K562 (cell line): ENCODE data around the gene OPRL1. TPM values are rescaled to one million over a fixed set of nuclear protein-coding genes. Genes with fewer than 3 reads are reported as not detected.

Source experiments
- BRF2 ChIP-seq: IDR thresholded peaks from 3 replicates; pipeline ENCODE4 v1.6.1; 2011; ENCODE audit warnings: borderline replicate concordance, mild to moderate bottlenecking; ENCODE audit not compliant: insufficient read length, insufficient read depth
- CCNT2 ChIP-seq: IDR thresholded peaks from 2 replicates; pipeline ENCODE4 v1.6.1; 2011; ENCODE audit warnings: borderline replicate concordance, low read depth, mild to moderate bottlenecking, moderate library complexity, mixed read lengths, low read length; ENCODE audit not compliant: insufficient read length; ENCODE audit errors: extremely low read depth
- ESRRA ChIP-seq: fragments of 450-650 bp; IDR thresholded peaks from 2 replicates; pipeline ENCODE4 v1.6.1; 2014; ENCODE audit warnings: low read depth, mild to moderate bottlenecking, moderate library complexity, borderline replicate concordance
- FIP1L1 ChIP-seq: fragments of 200-400 bp; formaldehyde crosslinking; IDR thresholded peaks from 2 replicates; pipeline ENCODE4 v1.6.1; 2018; ENCODE audit warnings: mild to moderate bottlenecking, low read depth, low read length; ENCODE audit not compliant: poor library complexity, severe bottlenecking
- GATAD2B ChIP-seq: fragments of 450-650 bp; IDR thresholded peaks from 2 replicates; pipeline ENCODE4 v1.6.1; 2017; ENCODE audit warnings: mild to moderate bottlenecking, borderline replicate concordance
- HMGN3 ChIP-seq: IDR thresholded peaks from 2 replicates; pipeline ENCODE4 v1.6.1; 2011; ENCODE audit warnings: borderline replicate concordance, low read depth, mild to moderate bottlenecking, mixed read lengths, low read length; ENCODE audit not compliant: insufficient read length; ENCODE audit errors: extremely low read depth
- JUNB ChIP-seq: fragments of 450-650 bp; formaldehyde crosslinking; conservative IDR thresholded peaks from 2 replicates; pipeline ENCODE4 v1.4.0; 2020; ENCODE audit warnings: mild to moderate bottlenecking
- MBD1 ChIP-seq: fragments of 250-450 bp; sonication (Bioruptor Pico); IDR thresholded peaks from 2 replicates; pipeline ENCODE4 v1.8.0; 2022; ENCODE audit warnings: inconsistent platforms
- NFE2 ChIP-seq: IDR thresholded peaks from 2 replicates; pipeline ENCODE4 v1.6.1; 2014; ENCODE audit warnings: antibody characterized with exemption, low read depth
- PHF20 ChIP-seq: fragments of 450-650 bp; IDR thresholded peaks from 2 replicates; pipeline ENCODE4 v1.6.1; 2018; ENCODE audit not compliant: partially characterized antibody
- SFPQ ChIP-seq: fragments of 200-400 bp; formaldehyde crosslinking; IDR thresholded peaks from 2 replicates; pipeline ENCODE4 v1.6.1; 2017; ENCODE audit warnings: mild to moderate bottlenecking, low read depth, low read length, moderate library complexity
- SMC3 ChIP-seq: conservative IDR thresholded peaks from 2 replicates; pipeline ENCODE4 v1.6.1; 2011; ENCODE audit warnings: low read depth, low read length, improper control_type of control experiment; ENCODE audit not compliant: insufficient read depth
- YY1 ChIP-seq, 3 experiments: IDR thresholded peaks; 2 replicates each; pipeline ENCODE4 v1.6.1; 2011; ENCODE audit warnings: low read length in 2 of 3, mild to moderate bottlenecking in 2 of 3, moderate library complexity in 2 of 3, borderline replicate concordance in 1 of 3, control low read depth in 1 of 3, low read depth in 1 of 3; ENCODE audit not compliant: insufficient read depth in 3 of 3, insufficient replicate concordance in 2 of 3, control insufficient read depth in 1 of 3, insufficient read length in 1 of 3; ENCODE audit errors: extremely low read depth in 1 of 3
- ZBED1 ChIP-seq: IDR thresholded peaks from 2 replicates; pipeline ENCODE4 v1.6.1; 2014
- ZNF592 ChIP-seq: fragments of 450-650 bp; IDR thresholded peaks from 2 replicates; pipeline ENCODE4 v1.6.1; 2017; ENCODE audit warnings: antibody characterized with exemption, mild to moderate bottlenecking
- polyA plus RNA-seq, 8 experiments: library from polyadenylated mRNA; depleted of rRNA in 4 of 8; stranded (reverse) in 5 of 8; unstranded in 3 of 8; fragments of >200 nt; fragmentation: Nextera tagmentation in 2 of 8; fragmentation: Illumina TruSeq in 1 of 8; extraction: Ambion mirVana in 2 of 8; extraction: Trizol in 1 of 8; gene quantifications; 2 replicates each; pipeline versions ENCODE4 v1.2.1 to v1.2.3, GENCODE V29; 2011 to 2014; ENCODE audit warnings: inconsistent platforms in 1 of 8, missing spikeins in 1 of 8
- total RNA-seq, 7 experiments: library from RNA; depleted of rRNA in 6 of 7; stranded (reverse); fragments of >200 nt in 6 of 7; fragmentation: Illumina TruSeq in 2 of 7; extraction: Trizol in 2 of 7; gene quantifications; 2 replicates each; pipeline versions ENCODE4 v1.2.1 to v1.2.3, GENCODE V29; 2011 to 2021; ENCODE audit warnings: low replicate concordance in 1 of 7

The OPRL1 gene
- total and polyA plus RNA-seq, 9 of the 15 experiments (the other 6 are each of a cell fraction or from before 2014, with no cell fraction given), result 0.06 to 0.33 (median 0.11) TPM; not detected in 2

- TF ChIP-seq ZNF592 (peak; percentile 29; the same call in 1 of the 2 replicates), BRF2 (no peak), HMGN3 (peak; percentile 3), SMC3 (no peak), SFPQ (no peak), FIP1L1 (peak; percentile 58), NFE2 (no peak), ZBED1 (no peak), GATAD2B (peak; percentile 36; the same call in 1 of the 2 replicates), MBD1 (CRISPR knock-in tag) (peak; percentile 75; the same call in 1 of the 2 replicates), CCNT2 (peak; percentile 41), YY1 (IDR thresholded peaks at IDR 0.05; ENCODE audit: borderline replicate concordance in 1 of 3, control insufficient read depth in 1 of 3, extremely low read depth in 1 of 3, insufficient read depth in 3 of 3, insufficient read length in 1 of 3, insufficient replicate concordance in 2 of 3, low read depth in 1 of 3, low read length in 2 of 3) (peak in 1 of 3 experiments; percentile 30), PHF20 (no peak), ESRRA (no peak), JUNB (CRISPR knock-in tag) (no peak)
Measured at GRCh38 chr20:64048402-64049044, 31.4 kb upstream of the OPRL1 start (continued).
